Stimulated activated CD4-positive, alpha-beta T cell treated with anti-CD3 and anti-CD28 coated beads, Interleukin-2, amount 100 ng/mL, for 4 hours (primary cell): ENCODE measurements around the gene SMARCA2.
"Not testable (repeated sequence)": the region's sequence is repeated elsewhere in the genome, so short reads cannot be mapped to it uniquely, and the experiment has no call there.

Source experiments
- DNase-seq: peaks from one replicate; pipeline ENCODE4 v3.0.0-alpha.2; 2020; ENCODE audit warnings: low read depth

The SMARCA2 gene

GRCh38 chr9:2144619-2145018, 129.5 kb downstream of the SMARCA2 start:
- DNase-seq, result no peak

- no peak for DNase-seq
Observed at GRCh38 chr9:2145746-2146145, 130.6 kb downstream of the SMARCA2 start.

- DNase-seq, result not testable (repeated sequence)
Observed at GRCh38 chr9:2146700-2147099, 131.6 kb downstream of the SMARCA2 start.

GRCh38 chr9:2150338-2150737, 135.2 kb downstream of the SMARCA2 start:
- no peak for DNase-seq

GRCh38 chr9:2151171-2151570, 136.0 kb downstream of the SMARCA2 start:
- no peak for DNase-seq

- no peak for DNase-seq
Observed at GRCh38 chr9:2152966-2153629, 138.0 kb downstream of the SMARCA2 start.

GRCh38 chr9:2153630-2154217, 138.6 kb downstream of the SMARCA2 start:
- no peak for DNase-seq

- no peak for DNase-seq
Observed at GRCh38 chr9:2154731-2155130, 139.6 kb downstream of the SMARCA2 start.

- no peak for DNase-seq
Observed at GRCh38 chr9:2155966-2156365, 140.8 kb downstream of the SMARCA2 start.

- peak; percentile 10 for DNase-seq
Observed at GRCh38 chr9:2157277-2158110, 142.3 kb downstream of the SMARCA2 start.

- DNase-seq, result peak; percentile 27
Observed at GRCh38 chr9:2158111-2158610, 143.0 kb downstream of the SMARCA2 start.

- DNase-seq, result no peak
Observed at GRCh38 chr9:2158766-2159430, 143.8 kb downstream of the SMARCA2 start.

GRCh38 chr9:2159521-2160454, 144.6 kb downstream of the SMARCA2 start:
- DNase-seq, result no peak

GRCh38 chr9:2161661-2162060, 146.5 kb downstream of the SMARCA2 start:
- no peak for DNase-seq

- no peak for DNase-seq
Observed at GRCh38 chr9:2163231-2163885, 148.2 kb downstream of the SMARCA2 start.

GRCh38 chr9:2164268-2164667, 149.1 kb downstream of the SMARCA2 start:
- DNase-seq, result no peak

GRCh38 chr9:2166203-2166602, 151.1 kb downstream of the SMARCA2 start:
- DNase-seq, result no peak

- no peak for DNase-seq
Observed at GRCh38 chr9:2169035-2169434, 153.9 kb downstream of the SMARCA2 start.

GRCh38 chr9:2170722-2171121, 155.6 kb downstream of the SMARCA2 start:
- no peak for DNase-seq

- DNase-seq, result no peak
Observed at GRCh38 chr9:2173170-2173569, 158.0 kb downstream of the SMARCA2 start.

- no peak for DNase-seq
Observed at GRCh38 chr9:2173861-2174260, 158.7 kb downstream of the SMARCA2 start.
